HG02571 (cell line): ENCODE results near the gene ZNF74.
"Not testable (repeated sequence)": the region's sequence is repeated elsewhere in the genome, so short reads cannot be mapped to it uniquely, and the experiment has no call there.

Experiments
- ATAC-seq: cut with Tn5 transposase; IDR thresholded peaks from one replicate; pipeline ENCODE4 v1.9.1; 2021; ENCODE audit warnings: mild to moderate bottlenecking, moderate library complexity; ENCODE audit not compliant: unreplicated experiment

The ZNF74 gene

GRCh38 chr22:20374130-20374529 lies 19.8 kb upstream of the ZNF74 start:
- ATAC-seq: not testable (repeated sequence)

- ATAC-seq: not testable (repeated sequence)
Observed at GRCh38 chr22:20376281-20376680, 17.7 kb upstream of the ZNF74 start.

DNA sequence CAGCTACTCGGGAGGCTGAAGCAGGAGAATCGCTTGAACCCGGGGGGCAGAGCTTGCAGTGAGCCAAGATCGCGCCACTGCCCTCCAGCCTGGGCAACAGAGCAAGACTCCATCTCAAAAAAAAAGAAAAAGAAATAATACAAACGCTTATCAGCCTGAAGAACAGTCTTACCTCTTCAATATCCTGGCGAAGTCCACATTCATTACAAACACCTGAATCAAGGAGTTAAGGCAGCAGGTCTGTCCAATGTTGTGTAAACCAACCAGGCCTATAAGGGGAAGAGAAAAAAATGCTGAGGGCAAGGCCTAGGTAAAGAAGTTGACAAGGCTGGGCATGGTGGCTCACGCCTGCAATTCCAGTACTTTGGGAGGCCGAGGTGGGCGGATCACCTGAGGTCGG lies 17.0 kb upstream of the ZNF74 start:
- not testable (repeated sequence) for ATAC-seq

- ATAC-seq: no peak
Observed at GRCh38 chr22:20378110-20378509, 15.8 kb upstream of the ZNF74 start.

DNA sequence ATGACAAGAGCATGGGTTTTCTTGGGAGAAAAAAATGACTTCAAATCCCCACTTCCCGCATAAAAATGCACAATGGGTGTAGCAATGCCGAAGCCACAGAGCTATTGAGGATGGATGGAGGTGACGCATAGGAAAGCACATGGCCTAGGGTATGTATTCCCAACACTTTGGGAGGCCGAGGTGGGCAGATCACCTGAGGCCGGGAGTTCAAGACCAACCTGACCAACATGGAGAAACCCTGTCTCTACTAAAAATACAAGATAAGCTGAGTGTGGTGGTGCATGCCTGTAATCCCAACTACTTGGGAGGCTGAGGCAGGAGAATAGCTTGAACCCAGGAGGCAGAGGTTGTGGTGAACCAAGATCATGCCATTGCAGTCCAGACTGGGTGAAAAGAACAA lies 15.3 kb upstream of the ZNF74 start:
- ATAC-seq: not testable (repeated sequence)

GRCh38 chr22:20380486-20380885 lies 13.5 kb upstream of the ZNF74 start:
- no peak for ATAC-seq

DNA sequence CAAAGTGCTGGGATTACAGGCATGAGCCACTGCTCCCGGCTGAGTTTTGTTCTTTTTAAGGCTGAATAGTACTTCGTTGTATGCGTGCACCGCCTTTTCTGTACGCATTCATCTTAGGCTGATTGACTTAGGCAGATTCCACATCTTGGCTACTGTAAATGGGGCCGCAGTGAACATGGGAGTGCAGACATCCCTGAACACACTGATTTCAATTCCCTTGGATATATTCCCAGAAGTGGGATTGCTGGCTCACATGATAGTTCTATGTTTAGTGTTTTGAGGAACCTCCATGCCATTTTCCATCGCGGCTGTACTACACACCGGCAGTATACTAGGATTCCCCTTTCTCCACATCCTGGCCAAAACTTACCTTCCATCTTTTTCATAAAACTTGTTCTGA lies 10.4 kb upstream of the ZNF74 start:
- no peak for ATAC-seq

- ATAC-seq: no peak
Observed at GRCh38 chr22:20384171-20384570, 9.8 kb upstream of the ZNF74 start.

GRCh38 chr22:20384865-20385264 lies 9.1 kb upstream of the ZNF74 start:
- ATAC-seq: no peak

DNA sequence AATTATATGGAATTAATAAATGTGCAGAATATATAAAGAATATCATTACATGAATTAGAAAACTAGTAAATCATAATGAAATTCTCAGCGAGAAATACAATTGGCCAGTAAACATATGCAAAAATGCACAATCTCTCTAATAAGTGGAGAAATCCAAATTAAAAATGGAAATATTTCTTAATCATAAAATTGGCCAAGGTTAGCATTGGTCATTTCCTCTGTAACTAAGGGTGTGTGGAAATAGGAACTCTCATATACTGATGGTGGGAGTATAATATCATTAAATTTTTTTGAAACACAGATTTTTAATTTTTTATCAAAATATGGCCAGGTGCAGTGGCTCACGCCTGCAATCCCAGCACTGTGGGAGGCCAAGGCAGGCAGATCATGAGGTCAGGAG lies 7.6 kb upstream of the ZNF74 start:
- no peak for ATAC-seq

- ATAC-seq: no peak
Observed at GRCh38 chr22:20386972-20387371, 7.0 kb upstream of the ZNF74 start.

DNA sequence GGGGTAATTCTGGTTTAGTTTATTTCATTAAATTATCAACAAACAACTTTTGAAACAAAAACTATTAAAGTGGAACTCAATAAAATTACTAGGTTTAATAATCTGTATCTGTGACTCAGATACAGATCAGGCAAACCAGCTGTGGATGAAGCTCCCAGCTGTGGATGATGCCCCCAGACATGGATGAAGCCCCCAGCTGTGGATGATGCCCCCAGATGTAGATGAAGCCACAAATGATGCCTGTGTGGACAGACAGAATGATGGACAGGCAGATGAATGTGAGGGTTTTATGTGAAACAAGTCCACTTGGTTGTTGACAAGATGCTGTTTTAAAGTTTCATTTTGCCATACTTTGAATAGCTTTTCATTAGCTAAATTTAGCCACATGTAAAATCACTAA lies 5.8 kb upstream of the ZNF74 start:
- ATAC-seq: no peak

DNA sequence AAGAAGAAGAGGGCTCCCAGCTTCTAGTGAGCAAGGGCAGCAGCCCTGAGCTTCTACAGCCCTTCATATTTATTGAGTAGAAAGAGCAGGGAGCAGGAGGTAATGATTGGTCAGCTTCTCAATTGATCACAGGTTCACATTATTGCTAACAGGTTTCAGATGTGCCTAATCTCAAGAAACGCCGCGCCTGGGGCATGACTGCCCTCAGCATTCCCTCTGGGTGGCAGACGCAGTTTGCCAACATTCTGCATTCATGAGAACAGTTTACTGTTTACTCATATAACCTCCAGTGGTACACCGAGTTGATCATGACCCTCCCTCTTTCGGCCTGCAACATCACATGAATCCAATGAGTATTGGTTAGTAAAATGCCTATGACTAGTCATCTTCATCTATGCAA lies 4.7 kb upstream of the ZNF74 start:
- no peak for ATAC-seq

GRCh38 chr22:20390394-20390907 lies 3.5 kb upstream of the ZNF74 start:
- ATAC-seq: no peak

- no peak for ATAC-seq
Observed at GRCh38 chr22:20391222-20391621, 2.7 kb upstream of the ZNF74 start.

- not testable (repeated sequence) for ATAC-seq
Observed at GRCh38 chr22:20392365-20392881, 1.5 kb upstream of the ZNF74 start.

GRCh38 chr22:20392983-20393704 lies 807 bp upstream of the ZNF74 start:
- ATAC-seq: no peak

DNA sequence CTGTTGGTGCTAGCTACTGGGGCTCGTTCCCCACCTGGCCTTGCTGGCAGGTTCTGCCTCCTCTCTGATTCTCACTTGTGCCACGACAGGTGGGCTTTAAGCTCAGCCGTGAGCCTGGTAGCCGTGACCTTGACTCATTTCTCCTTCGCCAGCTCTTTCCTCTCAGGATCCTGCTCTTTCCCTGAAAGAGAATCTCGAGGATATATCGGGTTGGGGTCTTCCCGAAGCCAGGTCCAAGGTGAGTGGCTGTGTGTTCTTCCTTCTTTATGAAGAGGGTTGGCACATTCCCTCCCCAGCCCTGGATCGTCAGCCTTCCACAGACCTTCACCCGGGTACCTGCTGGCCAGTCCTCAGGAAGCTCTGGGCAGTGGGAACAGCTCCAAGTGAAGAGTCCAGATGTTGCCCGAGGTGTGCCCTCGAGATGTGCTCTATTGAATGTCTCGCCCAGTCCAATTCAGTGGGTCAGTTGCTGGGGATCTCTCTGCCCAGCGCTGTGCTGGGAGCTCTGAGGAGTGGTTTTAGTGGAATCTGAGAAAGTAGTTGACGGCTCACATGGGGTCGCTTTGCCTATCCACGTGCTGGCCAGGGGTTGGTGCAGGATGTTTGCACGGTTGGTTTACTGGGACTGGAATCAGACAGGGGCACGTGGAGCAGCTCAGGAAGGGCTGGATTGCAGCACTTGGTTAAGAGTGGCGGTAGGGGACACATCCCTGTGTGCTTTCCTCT lies 1.4 kb downstream of the ZNF74 start:
- ATAC-seq: no peak

DNA sequence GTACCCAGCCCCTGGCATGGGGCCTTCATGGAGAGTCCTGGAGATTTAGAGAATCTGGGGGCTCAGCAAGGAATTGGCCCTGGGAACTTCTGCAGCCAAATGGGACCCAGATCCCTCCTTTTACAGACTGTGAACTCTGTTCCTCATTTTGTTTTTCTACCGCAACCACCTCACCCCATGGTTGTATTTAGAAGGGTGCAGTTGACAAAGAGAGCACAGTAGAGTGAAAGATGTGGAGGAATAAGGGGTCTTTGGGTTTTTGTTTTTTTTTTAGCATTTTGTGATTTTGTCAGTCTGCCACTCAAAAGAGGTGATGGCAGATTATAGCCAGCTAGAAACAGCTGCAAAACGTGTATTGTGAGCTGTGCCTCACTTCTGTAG lies 1.9 kb downstream of the ZNF74 start:
- ATAC-seq: no peak

- no peak for ATAC-seq
Observed at GRCh38 chr22:20396639-20397038, 2.7 kb downstream of the ZNF74 start.

DNA sequence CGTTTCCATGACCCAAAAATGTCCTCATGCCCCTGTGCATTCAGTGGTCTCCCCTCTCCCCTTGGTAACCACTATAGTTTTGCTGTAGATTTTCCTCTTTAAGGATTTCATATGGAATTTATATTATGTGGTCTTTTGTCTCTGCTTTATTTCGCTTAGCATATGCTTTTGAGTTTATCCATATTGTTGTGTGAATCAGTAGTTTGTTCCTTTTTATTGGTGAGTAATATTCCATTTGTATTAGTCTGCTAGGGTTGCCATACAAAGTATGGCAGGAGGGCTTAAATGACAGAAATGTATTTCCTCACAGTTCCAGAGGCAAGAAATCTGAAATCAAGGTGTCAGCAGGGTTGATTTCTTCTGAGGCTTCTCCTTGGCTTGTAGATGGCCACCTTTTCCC lies 3.5 kb downstream of the ZNF74 start:
- ATAC-seq: no peak

DNA sequence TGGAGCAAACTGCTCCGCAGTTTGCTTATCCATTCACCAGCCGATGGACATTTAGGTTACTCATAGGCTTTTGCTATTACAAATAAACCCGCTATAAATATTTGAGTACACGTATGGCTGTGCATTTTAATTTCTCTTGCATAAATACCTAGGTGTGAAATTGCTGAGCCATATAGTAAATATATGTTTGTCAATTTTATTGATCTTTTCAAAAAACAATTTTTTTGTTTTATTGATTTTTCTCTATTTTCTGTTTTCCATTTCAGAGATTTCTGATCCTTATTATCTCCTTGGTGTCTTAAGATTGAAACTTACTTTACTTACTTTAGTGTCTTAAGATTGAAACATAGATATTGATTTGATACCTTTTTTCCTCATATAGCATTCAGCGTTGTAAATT lies 4.5 kb downstream of the ZNF74 start:
- ATAC-seq: no peak
